SJSA1 (cell line): ENCODE results near the gene ASB2. TPM values are rescaled to one million over a fixed set of nuclear protein-coding genes. Genes with fewer than 3 reads are reported as not detected.

Source experiments
- DNase-seq, 2 experiments: peaks; one replicate each; pipeline ENCODE4 v3.0.0-alpha.2; 2015 to 2020; ENCODE audit warnings: low spot score in 2 of 2, low read depth in 1 of 2
- H3K27ac ChIP-seq: fragments of 250-450 bp; sonication (Bioruptor Pico); 2 replicates; pipeline ENCODE4 v1.5.1; 2020; ENCODE audit warnings: mild to moderate bottlenecking, moderate library complexity
- H3K27me3 ChIP-seq: fragments of 250-450 bp; sonication (Bioruptor Pico); replicated peaks from 2 replicates; pipeline ENCODE4 v1.5.1; 2020; ENCODE audit warnings: mild to moderate bottlenecking, moderate library complexity
- H3K36me3 ChIP-seq: fragments of 250-450 bp; sonication (Bioruptor Pico); 2 replicates; pipeline ENCODE4 v1.5.1; 2020; ENCODE audit warnings: mild to moderate bottlenecking
- H3K4me1 ChIP-seq: fragments of 250-450 bp; sonication (Bioruptor Pico); replicated peaks from 2 replicates; pipeline ENCODE4 v1.6.1; 2021; ENCODE audit warnings: mild to moderate bottlenecking
- H3K4me3 ChIP-seq: fragments of 250-450 bp; sonication (Bioruptor Pico); 2 replicates; pipeline ENCODE4 v1.5.1; 2020; ENCODE audit warnings: mild to moderate bottlenecking
- H3K9me3 ChIP-seq: fragments of 250-450 bp; sonication (Bioruptor Pico); replicated peaks from 2 replicates; pipeline ENCODE4 v1.5.1; 2020; ENCODE audit warnings: mild to moderate bottlenecking
- total RNA-seq: library from RNA; depleted of rRNA; stranded (reverse); fragments of >200 nt; shearing (Covaris generic); gene quantifications from 2 replicates; pipeline ENCODE4 v1.2.3, GENCODE V29; 2014

Gene ASB2
- total RNA-seq, 1 experiment from 2014 or later = 14.9 TPM

DNA sequence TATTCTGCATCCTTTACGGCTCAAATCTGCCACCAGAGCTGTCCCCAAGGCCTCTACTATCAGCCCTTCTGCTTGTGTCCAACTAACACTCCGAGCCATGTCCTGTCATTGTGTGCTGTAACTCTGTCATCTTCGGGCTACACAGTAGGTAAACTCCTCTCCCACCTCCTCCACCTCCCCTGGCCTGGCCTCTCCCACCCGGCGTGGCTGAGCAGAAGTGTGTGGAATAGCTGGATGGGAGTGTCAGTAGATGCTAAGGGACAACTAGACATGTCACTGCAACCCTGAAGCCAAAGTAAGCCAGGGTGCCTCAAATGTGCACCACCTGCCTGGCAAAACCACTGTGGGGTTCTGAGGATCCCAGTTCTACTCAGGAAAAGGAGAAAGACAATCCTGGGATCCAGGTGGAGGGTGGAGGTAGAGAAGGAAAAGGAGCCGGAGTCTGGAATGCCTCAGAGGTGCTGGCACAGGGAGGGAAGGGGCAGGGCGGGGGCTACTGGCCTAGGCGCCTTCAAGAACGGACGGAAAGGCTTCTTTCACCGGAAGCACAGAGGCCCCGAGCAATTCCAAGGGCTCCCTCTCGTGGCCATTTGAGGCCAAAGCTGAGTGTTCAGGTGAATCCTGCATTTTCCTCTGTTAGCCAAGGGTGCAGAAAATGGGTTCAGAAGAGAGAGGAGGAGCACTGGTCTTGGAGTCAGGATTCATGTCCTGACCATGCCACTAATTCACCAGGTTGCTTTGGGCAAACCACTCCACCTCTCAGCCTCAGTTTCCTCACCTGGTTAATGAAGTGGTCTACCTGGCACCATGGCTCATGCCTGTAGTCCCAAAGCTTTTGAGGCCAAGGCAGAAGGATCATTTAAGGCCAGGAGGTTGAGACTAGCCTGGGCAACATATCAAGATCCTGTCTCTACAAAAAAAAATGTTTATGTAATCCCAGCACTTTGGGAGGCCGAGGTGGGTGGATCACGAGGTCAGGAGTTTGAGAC is 69.7 kb downstream of the ASB2 start:
- Histone ChIP-seq H3K9me3 (no peaks in the 10 kb centered on the region), H3K4me1 (no peaks in the 10 kb centered on the region), H3K36me3 (no peaks in the 10 kb centered on the region), H3K4me3 (no peak overlapping the region), H3K27me3 (0 out of 2 replicates have a peak, but pooled peaks cover 3% of the 10 kb centered on the region), H3K27ac (no peak overlapping the region)
- DNase-seq = peak in 1 of 2 experiments; percentile 32

DNA sequence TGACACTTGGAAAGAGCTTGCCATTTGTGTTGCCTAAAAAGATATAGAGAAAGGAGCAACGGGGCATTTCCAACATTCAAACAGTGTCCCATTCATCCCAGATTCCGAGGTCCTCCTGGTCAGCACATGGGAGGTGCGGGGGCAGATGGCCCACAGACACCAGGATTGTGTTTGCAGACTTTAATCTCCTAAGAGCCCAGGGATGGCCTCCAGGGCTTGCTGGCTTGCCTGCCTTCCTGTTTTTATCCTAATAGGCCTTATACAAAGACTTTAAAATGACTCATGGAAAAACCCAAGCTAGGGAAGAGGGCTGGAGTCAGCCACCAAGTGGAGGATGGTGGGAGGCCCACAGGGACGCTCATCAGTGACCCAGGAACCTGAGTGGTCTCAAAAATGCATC is 70.7 kb downstream of the ASB2 start:
- DNase-seq = no peak
- no peaks in the 10 kb centered on the region for H3K9me3 ChIP-seq

DNA sequence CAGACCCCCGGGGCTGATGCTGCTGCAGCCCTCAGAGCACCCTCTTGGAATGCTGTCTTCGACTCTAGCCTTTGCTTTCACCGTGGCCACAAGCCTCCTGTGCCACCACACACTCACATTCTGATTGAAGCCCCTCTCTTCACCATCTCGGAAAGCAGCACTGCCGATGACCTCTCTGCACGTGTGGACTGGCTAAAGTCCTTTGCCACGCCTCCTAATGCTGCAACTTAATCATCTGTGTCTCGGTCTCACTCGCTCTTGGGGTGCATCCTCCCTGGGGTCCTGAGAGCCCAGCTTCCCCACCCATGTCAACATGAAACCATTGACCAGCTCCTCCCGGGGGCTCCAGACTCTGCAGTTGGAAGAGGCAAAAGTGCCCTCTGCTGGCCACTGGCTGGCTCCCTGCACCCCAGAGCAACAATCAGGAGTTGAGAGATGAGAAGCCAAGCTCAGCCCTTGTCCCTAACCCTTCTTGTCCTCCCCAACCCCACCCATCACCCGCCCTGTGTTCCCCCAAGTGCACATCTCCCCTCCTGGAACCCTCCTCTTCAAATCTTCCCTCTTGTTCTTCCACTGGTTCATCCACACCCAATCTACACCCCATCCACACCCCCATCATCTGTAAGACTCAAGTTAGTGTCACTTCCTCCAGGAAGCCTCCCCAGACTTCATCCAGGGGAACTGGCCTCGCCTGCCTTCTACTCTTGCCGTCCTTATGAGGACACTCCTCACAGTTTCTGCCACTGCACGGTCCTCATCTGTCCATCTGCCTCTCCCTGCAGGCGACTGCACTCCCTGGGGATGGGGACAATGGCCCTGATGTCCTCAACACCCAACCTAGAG is 72.8 kb downstream of the ASB2 start:
- Histone ChIP-seq H3K27ac (no peak overlapping the region), H3K4me1 (no peaks in the 10 kb centered on the region), H3K36me3 (no peaks in the 10 kb centered on the region), H3K9me3 (no peaks in the 10 kb centered on the region), H3K27me3 (0 out of 2 replicates have a peak, but pooled peaks cover 3% of the 10 kb centered on the region), H3K4me3 (no peak overlapping the region)
- no peak for DNase-seq

More for the DNA sequence above, 70.7 kb downstream of the ASB2 start:
- Histone ChIP-seq H3K36me3 (no peaks in the 10 kb centered on the region), H3K4me3 (no peak overlapping the region), H3K27ac (no peak overlapping the region), H3K27me3 (0 out of 2 replicates have a peak, but pooled peaks cover 3% of the 10 kb centered on the region), H3K4me1 (no peaks in the 10 kb centered on the region)

DNA sequence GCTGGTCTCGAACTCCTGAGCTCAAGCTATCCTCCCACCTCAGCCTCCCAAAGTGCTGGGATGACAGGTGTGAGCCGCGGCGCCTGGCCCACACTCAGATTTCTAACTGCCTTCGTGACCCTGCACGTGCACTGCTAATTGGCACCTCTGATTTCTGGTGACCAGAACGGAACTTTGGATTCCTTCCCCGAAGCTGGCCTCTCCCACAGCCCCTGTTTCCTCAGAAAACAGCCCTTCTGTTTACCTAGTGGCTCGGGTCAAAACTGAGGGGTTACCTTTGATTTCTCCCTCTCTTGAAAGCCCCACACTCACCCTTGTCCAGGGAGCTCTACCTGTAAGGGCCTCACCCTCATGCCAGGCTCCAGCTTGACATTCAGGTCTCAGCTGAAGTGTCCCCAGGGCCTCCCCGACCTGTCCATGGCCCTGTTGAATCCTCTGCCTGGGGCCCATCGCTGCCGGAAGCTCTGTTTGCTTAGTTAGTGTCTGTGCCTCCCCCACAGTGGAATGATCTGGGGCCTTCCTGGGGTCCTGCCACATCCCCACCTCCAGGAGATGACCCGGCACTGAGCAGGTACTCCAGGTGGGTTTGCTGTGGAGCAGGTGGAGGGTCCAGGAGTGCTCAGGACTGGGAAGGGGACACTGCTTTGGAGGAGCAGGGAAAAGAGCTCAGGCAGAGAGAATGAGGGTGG is 73.6 kb downstream of the ASB2 start:
- no peak overlapping the region for H3K4me3 ChIP-seq

DNA sequence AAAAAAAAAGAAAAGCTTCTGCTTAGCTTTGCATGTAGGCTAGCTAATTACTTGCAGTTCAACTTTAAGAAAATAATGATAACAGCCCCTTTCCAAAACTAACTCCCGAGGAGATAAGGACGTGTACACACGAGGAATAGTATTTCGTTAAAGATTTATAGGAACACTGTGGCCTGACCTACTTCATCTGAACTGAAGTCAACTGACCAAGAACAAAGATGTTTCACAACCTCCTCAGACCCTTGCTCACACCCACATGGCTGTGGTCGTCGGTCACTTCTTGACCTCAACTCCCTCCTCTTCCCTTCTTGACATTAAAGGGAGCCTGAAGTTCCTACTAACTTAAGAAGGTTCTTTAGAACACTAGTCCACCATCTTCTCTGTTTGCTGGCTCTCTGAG is 74.6 kb downstream of the ASB2 start:
- no peaks in the 10 kb centered on the region for H3K9me3 ChIP-seq
- H3K4me1 ChIP-seq = no peaks in the 10 kb centered on the region
- no peak for DNase-seq
- 0 out of 2 replicates have a peak, but pooled peaks cover 3% of the 10 kb centered on the region for H3K27me3 ChIP-seq
- H3K4me3 ChIP-seq = no peak overlapping the region
- no peak overlapping the region for H3K27ac ChIP-seq
- no peaks in the 10 kb centered on the region for H3K36me3 ChIP-seq

More for the DNA sequence above, 73.6 kb downstream of the ASB2 start:
- Histone ChIP-seq H3K4me1 (no peaks in the 10 kb centered on the region), H3K27ac (no peak overlapping the region), H3K27me3 (0 out of 2 replicates have a peak, but pooled peaks cover 3% of the 10 kb centered on the region), H3K9me3 (no peaks in the 10 kb centered on the region), H3K36me3 (no peaks in the 10 kb centered on the region)
- no peak for DNase-seq

DNA sequence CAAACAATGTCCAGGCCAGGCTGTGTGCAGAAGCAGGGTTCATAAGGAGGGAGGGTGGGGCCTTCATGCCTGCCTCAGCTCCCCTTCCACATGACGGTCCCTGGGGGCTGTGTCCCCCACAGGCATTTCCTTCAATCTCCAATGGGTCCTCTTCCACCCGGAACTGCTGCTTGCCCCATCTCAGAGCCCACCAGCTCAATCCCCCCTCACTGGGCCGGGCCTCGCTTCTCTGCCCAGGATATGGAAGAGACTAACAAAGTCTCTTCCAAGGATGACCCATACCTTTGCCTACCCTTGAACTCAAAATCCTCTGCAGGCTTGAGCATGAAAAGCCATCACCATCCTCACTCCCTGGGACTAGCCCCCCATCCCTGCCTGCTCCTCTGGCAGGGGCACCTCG is 77.6 kb downstream of the ASB2 start:
- Histone ChIP-seq H3K4me1 (no peaks in the 10 kb centered on the region), H3K4me3 (no peak overlapping the region), H3K36me3 (no peaks in the 10 kb centered on the region), H3K9me3 (no peaks in the 10 kb centered on the region), H3K27ac (no peak overlapping the region), H3K27me3 (0 out of 2 replicates have a peak, but pooled peaks cover 3% of the 10 kb centered on the region)
- DNase-seq = no peak

DNA sequence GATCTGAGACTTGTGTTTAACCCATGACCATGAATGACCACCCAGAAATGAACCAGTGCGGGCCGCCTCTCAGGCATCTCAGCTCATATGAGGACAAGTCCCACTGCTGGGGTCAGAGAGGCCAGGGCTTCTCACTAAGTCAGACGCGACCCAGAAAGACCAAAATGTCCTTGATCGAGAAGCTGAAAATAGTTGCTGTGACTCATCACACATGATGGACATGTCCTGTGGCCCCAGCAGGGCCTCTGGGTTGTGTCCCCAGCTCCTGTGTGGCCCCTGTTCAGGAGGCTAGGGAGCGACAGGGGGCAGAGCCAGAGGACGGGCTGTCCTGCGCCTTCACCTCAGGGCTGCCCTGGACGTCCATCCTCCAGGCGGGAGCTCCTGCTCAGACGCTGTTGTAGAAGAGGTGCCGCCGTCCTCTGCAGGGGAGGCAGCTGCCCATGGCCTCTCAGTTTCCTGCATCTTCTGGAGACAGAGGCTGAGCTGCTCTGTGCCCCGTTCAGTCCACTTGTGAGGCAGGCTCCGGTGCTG is 78.2 kb downstream of the ASB2 start:
- Histone ChIP-seq H3K4me1 (no peaks in the 10 kb centered on the region), H3K27me3 (no peaks in the 10 kb centered on the region), H3K4me3 (no peak overlapping the region), H3K27ac (no peak overlapping the region), H3K36me3 (no peaks in the 10 kb centered on the region), H3K9me3 (no peaks in the 10 kb centered on the region)
- no peak for DNase-seq

DNA sequence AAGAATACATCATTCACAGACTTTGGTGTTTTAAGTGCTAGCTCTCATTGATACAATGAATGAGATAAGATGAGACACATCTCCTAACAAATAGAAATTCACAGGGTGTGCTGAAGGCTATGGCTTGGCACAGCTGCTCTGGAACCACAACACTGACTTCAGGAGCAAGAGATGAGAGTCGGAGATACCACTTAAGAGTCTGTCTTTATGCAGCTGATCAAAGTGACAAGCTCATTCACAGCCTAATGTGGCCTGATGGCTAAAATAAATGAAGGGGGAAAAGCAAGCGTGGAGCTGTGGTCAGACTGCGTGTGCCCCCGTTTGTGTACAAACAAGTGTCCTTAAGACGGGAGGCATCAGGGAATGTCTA is 78.9 kb downstream of the ASB2 start:
- no peak for DNase-seq
- Histone ChIP-seq H3K4me3 (no peak overlapping the region), H3K9me3 (no peaks in the 10 kb centered on the region), H3K27ac (no peak overlapping the region), H3K27me3 (no peaks in the 10 kb centered on the region), H3K4me1 (no peaks in the 10 kb centered on the region), H3K36me3 (no peaks in the 10 kb centered on the region)

DNA sequence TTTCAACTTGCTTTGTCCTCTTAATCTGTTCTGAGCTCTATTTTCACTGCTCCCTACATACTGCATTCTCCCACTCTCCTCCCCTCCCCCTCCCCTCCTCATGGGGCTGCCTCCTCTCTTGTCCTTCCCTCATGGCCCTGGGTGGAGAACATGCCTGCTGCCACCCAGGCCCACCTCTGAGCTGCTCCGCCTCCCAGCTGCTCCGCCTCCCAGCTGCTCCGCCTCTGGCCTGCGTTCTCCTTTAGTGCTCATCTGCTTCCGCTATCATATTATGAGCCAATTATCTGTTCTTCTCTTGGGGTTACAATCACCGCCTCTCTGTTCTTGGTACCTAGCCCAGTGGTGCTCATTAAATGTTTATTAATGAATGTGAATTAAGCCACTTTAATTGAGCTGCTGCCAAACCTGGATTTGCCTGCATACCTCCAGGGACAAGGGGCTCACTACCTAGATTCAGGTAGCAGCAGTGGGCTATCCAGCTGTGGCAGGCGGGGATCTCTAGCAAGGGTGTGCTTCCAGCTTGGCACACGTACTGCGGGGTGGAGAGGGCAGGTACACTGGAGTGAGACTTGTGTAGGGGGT is 81.3 kb downstream of the ASB2 start:
- Histone ChIP-seq H3K27ac (no peak overlapping the region), H3K4me1 (no peaks in the 10 kb centered on the region), H3K4me3 (no peak overlapping the region), H3K36me3 (no peaks in the 10 kb centered on the region), H3K9me3 (no peaks in the 10 kb centered on the region), H3K27me3 (no peaks in the 10 kb centered on the region)
- no peak for DNase-seq

DNA sequence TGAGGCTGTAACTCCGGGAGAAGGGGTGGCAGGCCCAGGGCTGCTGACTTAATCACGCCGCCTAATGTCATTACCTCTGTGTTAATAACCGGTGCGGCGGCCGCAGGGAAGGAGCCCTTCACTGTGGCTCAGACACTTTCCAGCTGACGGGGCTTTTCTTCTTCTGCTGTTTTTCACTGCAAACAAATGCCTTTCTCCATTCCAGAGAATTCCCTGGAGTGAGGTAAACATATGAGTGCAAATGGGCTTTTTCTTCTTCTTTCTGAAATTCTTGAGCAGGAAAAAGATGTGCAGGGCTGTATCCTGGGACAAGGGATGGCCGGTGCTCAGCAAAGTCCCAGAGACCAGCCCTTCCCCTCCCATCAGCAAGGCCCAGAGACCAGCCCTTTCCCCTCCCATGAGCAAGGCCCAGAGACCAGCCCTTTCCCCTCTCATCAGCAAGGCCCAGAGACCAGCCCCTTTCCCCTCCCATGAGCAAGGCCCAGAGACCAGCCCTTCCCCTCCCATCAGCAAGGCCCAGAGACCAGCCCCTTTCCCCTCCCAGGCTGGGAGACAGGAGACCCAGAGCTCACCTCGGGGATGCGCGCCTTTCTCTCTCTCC is 82.6 kb downstream of the ASB2 start:
- Histone ChIP-seq H3K27ac (no peak overlapping the region), H3K36me3 (no peaks in the 10 kb centered on the region), H3K27me3 (no peaks in the 10 kb centered on the region), H3K4me3 (no peak overlapping the region), H3K9me3 (no peaks in the 10 kb centered on the region), H3K4me1 (no peaks in the 10 kb centered on the region)
- DNase-seq = no peak

DNA sequence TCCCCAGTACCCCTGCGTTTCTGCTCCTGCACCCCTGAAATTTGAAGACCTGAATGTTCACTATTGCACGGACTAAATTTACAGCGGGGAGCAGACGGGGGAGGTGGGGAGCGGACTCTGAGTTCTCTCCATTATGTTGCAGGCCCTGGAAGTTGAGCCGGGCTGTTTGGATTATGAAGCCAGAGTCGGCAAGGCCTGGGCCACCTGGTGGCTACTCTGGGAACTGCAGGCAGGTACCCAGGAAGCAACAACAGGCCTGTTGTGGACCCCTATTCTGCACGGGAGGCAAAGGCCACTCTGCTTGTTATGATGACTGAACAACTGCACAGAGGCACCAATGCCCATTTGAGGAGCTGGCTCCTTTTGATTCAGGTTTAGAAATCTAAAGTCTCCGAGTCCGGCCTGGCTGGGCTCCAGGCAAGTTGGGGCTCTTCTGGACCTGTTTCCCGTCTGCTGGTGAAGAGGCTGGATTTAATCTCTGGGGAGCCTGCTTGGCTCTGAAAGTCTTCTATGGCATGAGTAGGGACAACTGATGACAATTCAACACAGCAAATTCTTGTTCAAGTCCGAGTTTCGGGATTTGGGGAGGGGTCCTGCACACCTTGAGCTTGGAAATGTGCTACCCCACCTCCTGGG is 83.3 kb downstream of the ASB2 start:
- Histone ChIP-seq H3K36me3 (no peaks in the 10 kb centered on the region), H3K4me3 (no peak overlapping the region), H3K27me3 (no peaks in the 10 kb centered on the region), H3K9me3 (no peaks in the 10 kb centered on the region), H3K27ac (no peak overlapping the region), H3K4me1 (no peaks in the 10 kb centered on the region)
- DNase-seq = peak; percentile 34 to 67

DNA sequence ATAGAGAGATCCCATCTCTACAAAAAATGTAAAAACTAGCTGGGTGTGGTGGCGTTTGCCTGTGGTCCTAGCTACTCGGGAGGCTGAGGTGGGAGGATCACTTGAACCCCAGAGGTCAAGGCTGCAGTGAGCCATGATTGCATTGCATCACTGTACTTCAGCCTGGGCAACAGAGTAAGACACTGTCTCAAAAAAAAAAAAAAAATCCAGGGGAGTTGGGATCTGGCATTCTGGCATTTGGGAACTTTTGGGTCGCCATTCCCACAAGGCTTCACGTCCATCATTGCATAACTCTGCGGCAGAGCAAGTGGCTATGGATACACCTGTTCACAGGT is 83.9 kb downstream of the ASB2 start:
- Histone ChIP-seq H3K4me1 (no peaks in the 10 kb centered on the region), H3K27me3 (no peaks in the 10 kb centered on the region), H3K27ac (no peak overlapping the region), H3K36me3 (no peaks in the 10 kb centered on the region), H3K9me3 (no peaks in the 10 kb centered on the region), H3K4me3 (no peak overlapping the region)
- no peak for DNase-seq
